Neural progenitor cell (in vitro differentiated cells): ENCODE results near the gene IGSF8.

Experiments
- EZH2 ChIP-seq: fragments of 200-600 bp; sonication (generic); IDR thresholded peaks from 2 replicates; pipeline ENCODE4 v1.6.1; 2017; ENCODE audit warnings: antibody characterized with exemption, mild to moderate bottlenecking, moderate library complexity
- TF ChIP-seq, protein P1 (sequence below): fragments of 200-600 bp; sonication (generic); IDR thresholded peaks from 2 replicates; pipeline ENCODE4 v1.5.1; 2017; ENCODE audit warnings: antibody characterized with exemption, mild to moderate bottlenecking

- TF ChIP-seq, protein P1, sequence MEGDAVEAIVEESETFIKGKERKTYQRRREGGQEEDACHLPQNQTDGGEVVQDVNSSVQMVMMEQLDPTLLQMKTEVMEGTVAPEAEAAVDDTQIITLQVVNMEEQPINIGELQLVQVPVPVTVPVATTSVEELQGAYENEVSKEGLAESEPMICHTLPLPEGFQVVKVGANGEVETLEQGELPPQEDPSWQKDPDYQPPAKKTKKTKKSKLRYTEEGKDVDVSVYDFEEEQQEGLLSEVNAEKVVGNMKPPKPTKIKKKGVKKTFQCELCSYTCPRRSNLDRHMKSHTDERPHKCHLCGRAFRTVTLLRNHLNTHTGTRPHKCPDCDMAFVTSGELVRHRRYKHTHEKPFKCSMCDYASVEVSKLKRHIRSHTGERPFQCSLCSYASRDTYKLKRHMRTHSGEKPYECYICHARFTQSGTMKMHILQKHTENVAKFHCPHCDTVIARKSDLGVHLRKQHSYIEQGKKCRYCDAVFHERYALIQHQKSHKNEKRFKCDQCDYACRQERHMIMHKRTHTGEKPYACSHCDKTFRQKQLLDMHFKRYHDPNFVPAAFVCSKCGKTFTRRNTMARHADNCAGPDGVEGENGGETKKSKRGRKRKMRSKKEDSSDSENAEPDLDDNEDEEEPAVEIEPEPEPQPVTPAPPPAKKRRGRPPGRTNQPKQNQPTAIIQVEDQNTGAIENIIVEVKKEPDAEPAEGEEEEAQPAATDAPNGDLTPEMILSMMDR, result no peak
- TF ChIP-seq EZH2, result no peak
Observed at GRCh38 chr1:160049101-160049500, 49.3 kb downstream of the IGSF8 start.
